Transverse colon (tissue), 4 donors: ENCODE measurements around the gene COLEC12. TPM values are rescaled to one million over a fixed set of nuclear protein-coding genes. Genes with fewer than 3 reads are reported as not detected.

Experiments
- DNase-seq: peaks from one replicate; pipeline ENCODE4 v3.0.0-alpha.2; 2019
- H3K27ac ChIP-seq, 4 donors: fragments of 200-600 bp; sonication (generic); 2 replicates each; pipeline ENCODE4 v1.5.1; 2016 to 2018; ENCODE audit warnings: inconsistent platforms in 4 of 4
- H3K27me3 ChIP-seq: fragments of 200-600 bp; sonication (generic); 2 replicates; pipeline ENCODE4 v1.5.1; 2017; ENCODE audit warnings: inconsistent platforms
- H3K36me3 ChIP-seq, 4 donors: fragments of 200-600 bp; sonication (generic); 2 replicates each; pipeline ENCODE4 v1.5.1; 2017 to 2019; ENCODE audit warnings: inconsistent platforms in 4 of 4
- H3K4me1 ChIP-seq, 4 donors: fragments of 200-600 bp; sonication (generic); 2 replicates each; pipeline ENCODE4 v1.5.1; 2017 to 2020; ENCODE audit warnings: inconsistent platforms in 4 of 4
- H3K4me3 ChIP-seq, 4 donors: fragments of 200-600 bp; sonication (generic); 1 replicate in 1 of 4; 2 replicates in 3 of 4; pipeline versions ENCODE4 v1.5.1 to v1.6.1; 2017 to 2019; ENCODE audit warnings: inconsistent platforms in 4 of 4
- H3K9me3 ChIP-seq, 2 donors: fragments of 200-600 bp; sonication (generic); 2 replicates each; pipeline ENCODE4 v1.5.1; 2017 to 2019; ENCODE audit warnings: inconsistent platforms in 2 of 2
- CTCF ChIP-seq, 5 experiments: fragments of 200-600 bp in 3 of 5; fragments of 450-650 bp in 2 of 5; sonication (generic) in 3 of 5; IDR thresholded peaks; 1 replicate in 2 of 5; 2 replicates in 3 of 5; pipeline ENCODE4 v1.5.1; 2016 to 2017; ENCODE audit warnings: antibody characterized with exemption in 5 of 5, inconsistent platforms in 3 of 5, mild to moderate bottlenecking in 2 of 5, moderate library complexity in 1 of 5
- EP300 ChIP-seq: sonication (generic); formaldehyde crosslinking; IDR thresholded peaks from one replicate; pipeline ENCODE4 v1.6.1; 2017; ENCODE audit warnings: antibody characterized with exemption, low read depth
- POLR2A ChIP-seq: fragments of 450-650 bp; IDR thresholded peaks from one replicate; pipeline ENCODE4 v1.6.1; 2016; ENCODE audit warnings: antibody characterized with exemption, mild to moderate bottlenecking, moderate library complexity
- POLR2AphosphoS5 ChIP-seq, 3 donors: sonication (generic); formaldehyde crosslinking; IDR thresholded peaks; one replicate each; pipeline ENCODE4 v1.6.1; 2016; ENCODE audit warnings: antibody characterized with exemption in 3 of 3
- WGBS, 2 donors: methylation state at CpG; one replicate each; pipeline ENCODE4 v1.1.5; 2018; ENCODE audit warnings: low coverage in 1 of 2; 5-methylcytosine and 5-hydroxymethylcytosine counted together
- in situ Hi-C, 4 donors: fragments of 200-750 bp; cut with MboI; loops; one replicate each; pipeline versions ENCODE4 v1.15.0 to v1.15.1; 2017; ENCODE audit warnings: low sequenced_read_pairs in 3 of 4, low pct_ligation_motif_present in 1 of 4, low pct_unique_long_range_greater_than_20kb in 1 of 4
- intact Hi-C: fragments of 100-400 bp; cut with DNase I; formaldehyde crosslinking; loops from one replicate; pipeline ENCODE4 v1.15.1; 2023; ENCODE audit warnings: low total_unique reads
- total RNA-seq, 4 donors: library from RNA; depleted of rRNA; stranded (reverse); fragments of >200 nt; gene quantifications; one replicate each; pipeline ENCODE4 v1.1.0, GENCODE V29; 2016

Gene COLEC12
- total RNA-seq, 4 donors from 2014 or later, result 1.4 to 7.8 (median 2.8) TPM

DNA sequence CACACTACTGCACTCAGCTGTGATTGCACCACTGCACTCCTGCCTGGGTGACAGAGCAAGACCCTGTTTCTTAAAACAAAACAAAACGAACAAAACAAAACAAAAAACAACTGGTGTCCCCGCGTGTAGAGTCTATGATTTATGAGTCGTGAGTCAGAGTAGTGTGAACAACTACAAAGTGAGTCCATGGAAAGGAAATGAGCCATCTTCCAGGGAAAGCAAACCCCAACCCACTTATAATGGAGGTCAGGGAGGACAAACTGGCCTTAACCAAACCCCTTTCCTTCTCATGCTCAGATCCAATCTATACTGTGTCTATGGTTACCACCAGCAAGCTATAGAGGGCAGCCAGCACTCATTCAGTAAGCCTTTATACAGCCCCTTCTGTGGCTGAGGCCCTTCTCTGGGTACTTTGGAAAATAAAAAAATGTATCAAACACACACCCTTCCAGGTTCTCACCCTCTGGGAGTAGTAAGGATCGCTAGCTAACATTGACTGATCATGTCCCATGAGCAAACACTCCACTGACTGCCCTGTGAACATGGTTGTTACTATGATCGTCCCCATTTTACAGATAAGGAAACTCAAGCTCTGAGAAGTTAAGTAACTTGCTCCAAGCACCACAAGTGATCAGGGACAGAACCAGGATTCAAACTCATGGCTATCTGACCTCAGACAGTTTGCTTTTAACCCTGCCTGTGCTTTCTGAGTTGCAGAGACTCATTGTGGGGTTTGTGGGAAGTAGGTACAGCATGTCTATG is 24.7 kb upstream of the COLEC12 start:
- Histone ChIP-seq H3K36me3 (no peaks in the 10 kb centered on the region), H3K4me1 (peaks cover 0 to 9% (median 0%) of the 10 kb centered on the region in 4 donors), H3K27me3 (no peaks in the 10 kb centered on the region), H3K27ac (no peak overlapping the region), H3K4me3 (no peak overlapping the region), H3K9me3 (no peaks in the 10 kb centered on the region)
- no peak for DNase-seq
- in situ Hi-C loops, result no loop called here
- TF ChIP-seq EP300 (no peak), POLR2AphosphoS5 (IDR thresholded peaks at IDR 0.05) (no peak), CTCF (IDR thresholded peaks at IDR 0.05) (no peak), POLR2A (no peak)
- intact Hi-C loops, result no loop called here
- 66 to 81% methylated on average over 4 to 6 of the region's 6 CpGs for WGBS, 2 donors

- H3K27ac ChIP-seq, result no peak overlapping the region
- intact Hi-C loops (no loop called here), in situ Hi-C loops (no loop called here)
These were observed 24.0 kb upstream of the COLEC12 start for GRCh38 chr18:524466-524865.

GRCh38 chr18:523561-523960 is 23.1 kb upstream of the COLEC12 start:
- no peak overlapping the region for H3K27ac ChIP-seq
- H3K4me1 ChIP-seq, result peaks cover 0 to 20% (median 1%) of the 10 kb centered on the region in 4 donors
- no peak for DNase-seq
- no peaks in the 10 kb centered on the region for H3K9me3 ChIP-seq
- in situ Hi-C loops (no loop called here), intact Hi-C loops (no loop called here)
- no peak overlapping the region for H3K4me3 ChIP-seq
- TF ChIP-seq EP300 (no peak), POLR2AphosphoS5 (IDR thresholded peaks at IDR 0.05) (no peak), POLR2A (no peak), CTCF (IDR thresholded peaks at IDR 0.05) (no peak)
- no peaks in the 10 kb centered on the region for H3K36me3 ChIP-seq
- 50 to 53% methylated on average over 3 to 4 of the region's 4 CpGs for WGBS, 2 donors
- H3K27me3 ChIP-seq, result no peaks in the 10 kb centered on the region

More at GRCh38 chr18:524466-524865, 24.0 kb upstream of the COLEC12 start:
- Histone ChIP-seq H3K4me3 (no peak overlapping the region), H3K4me1 (peaks cover 0 to 11% (median 0%) of the 10 kb centered on the region in 4 donors), H3K36me3 (no peaks in the 10 kb centered on the region), H3K27me3 (no peaks in the 10 kb centered on the region), H3K9me3 (no peaks in the 10 kb centered on the region)
- TF ChIP-seq POLR2AphosphoS5 (IDR thresholded peaks at IDR 0.05) (no peak), POLR2A (no peak), EP300 (no peak), CTCF (IDR thresholded peaks at IDR 0.05) (no peak)
- no peak for DNase-seq

GRCh38 chr18:519019-519879 is 18.7 kb upstream of the COLEC12 start:
- 46% methylated on average over 2 to 11 of the region's 11 CpGs for WGBS, 2 donors
- Histone ChIP-seq H3K36me3 (no peaks in the 10 kb centered on the region), H3K9me3 (no peaks in the 10 kb centered on the region), H3K4me3 (no peak overlapping the region), H3K27ac (peak overlapping the region; percentile 27 to 55 (median 39)), H3K4me1 (peaks cover 0 to 13% (median 1%) of the 10 kb centered on the region in 4 donors), H3K27me3 (no peaks in the 10 kb centered on the region)
- peak; percentile 23 for DNase-seq
- intact Hi-C loops, result no loop called here
- no peak for TF ChIP-seq CTCF (IDR thresholded peaks at IDR 0.05)
- TF ChIP-seq POLR2A, result no peak
- no peak for TF ChIP-seq EP300
- no peak for TF ChIP-seq POLR2AphosphoS5 (IDR thresholded peaks at IDR 0.05)
- in situ Hi-C loops, result no loop called here
